Measurements from ENCODE around the gene F5.

F5 gene

DNA sequence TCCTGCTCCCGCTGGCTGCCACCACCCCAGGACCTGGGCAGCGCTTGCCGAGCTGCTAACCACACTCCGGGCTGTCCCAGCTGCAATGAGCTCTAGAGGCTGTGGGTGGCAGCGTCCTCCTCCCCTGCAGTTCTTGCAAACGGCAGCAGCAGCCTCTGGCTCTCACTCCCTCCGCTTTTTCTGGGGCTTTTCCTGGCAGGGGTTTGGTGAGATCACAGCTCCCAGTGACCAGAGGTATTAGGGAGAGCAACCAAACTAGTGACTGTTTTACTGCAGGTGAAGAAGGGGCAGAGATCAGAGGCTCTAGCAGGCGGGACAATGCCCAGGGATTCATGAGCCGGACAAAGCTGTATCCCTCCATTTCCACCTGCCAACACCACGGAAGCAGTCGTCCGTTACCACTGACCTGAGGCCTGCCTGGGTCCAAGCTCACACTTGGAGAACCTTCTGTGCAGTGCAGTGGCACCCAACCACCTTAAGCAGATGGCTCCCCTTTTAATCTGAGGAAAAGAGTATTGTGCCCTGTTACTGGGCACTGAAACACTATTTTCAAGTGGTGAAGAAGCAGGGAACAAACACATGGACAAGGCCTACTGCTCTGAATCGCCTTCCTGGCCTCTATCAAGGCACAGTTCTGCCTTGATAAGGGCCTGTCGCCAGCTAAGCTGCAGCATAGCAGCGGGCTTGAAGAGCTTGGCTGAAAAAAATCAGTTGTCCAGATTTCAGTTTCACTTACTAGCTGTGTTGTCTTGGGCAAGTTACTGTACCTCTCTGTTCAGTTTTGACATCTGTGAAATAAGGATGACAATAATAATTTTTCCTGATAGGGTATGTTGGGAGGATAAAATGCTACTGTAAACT, at the start of gene F5:
Gene F5, minus strand, starts transcription at position 87 of the 861 bp plus-strand sequence. CDS start 95 bp downstream, outside the sequence.
- DNase-seq: peak; percentile 64

DNA sequence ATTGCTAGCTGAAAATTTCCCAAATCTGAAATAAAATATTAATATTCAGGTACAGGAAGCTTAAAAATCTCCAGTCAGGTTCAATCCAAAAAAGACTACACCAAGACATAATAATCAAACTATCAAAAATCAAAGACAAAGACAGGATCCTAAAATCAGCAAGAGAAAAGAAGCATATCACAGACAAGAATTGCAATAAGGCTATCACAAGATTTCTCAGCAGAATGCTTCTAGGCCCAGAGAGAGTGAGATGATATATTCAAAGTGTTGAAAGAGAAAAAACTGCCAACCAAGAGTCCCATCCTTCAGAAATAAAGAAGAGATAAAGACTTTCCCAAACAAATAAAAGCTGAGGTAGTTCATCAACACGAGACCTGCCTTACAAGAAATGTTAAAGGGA, 48.6 kb upstream of the F5 start:
- DNase-seq: no peak

DNA sequence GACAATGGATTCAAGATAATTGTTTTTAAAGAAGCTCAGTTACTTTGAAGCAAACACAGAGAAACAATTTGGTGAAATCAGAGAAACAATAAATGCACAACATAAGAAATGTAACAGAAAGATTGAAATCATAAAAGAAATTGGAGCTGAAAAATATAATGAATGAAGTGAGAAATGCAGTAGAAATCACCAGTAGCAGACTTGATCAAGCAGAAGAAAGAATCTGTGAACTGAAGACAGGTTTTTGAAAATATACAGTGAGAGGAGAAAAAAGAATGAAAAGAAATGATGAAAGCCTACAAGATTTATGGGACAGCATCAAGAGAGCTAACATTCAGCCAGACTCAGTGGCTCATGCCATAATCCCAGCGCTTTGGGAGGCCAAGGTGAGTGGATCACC, 47.9 kb upstream of the F5 start:
- no peak for DNase-seq

DNA sequence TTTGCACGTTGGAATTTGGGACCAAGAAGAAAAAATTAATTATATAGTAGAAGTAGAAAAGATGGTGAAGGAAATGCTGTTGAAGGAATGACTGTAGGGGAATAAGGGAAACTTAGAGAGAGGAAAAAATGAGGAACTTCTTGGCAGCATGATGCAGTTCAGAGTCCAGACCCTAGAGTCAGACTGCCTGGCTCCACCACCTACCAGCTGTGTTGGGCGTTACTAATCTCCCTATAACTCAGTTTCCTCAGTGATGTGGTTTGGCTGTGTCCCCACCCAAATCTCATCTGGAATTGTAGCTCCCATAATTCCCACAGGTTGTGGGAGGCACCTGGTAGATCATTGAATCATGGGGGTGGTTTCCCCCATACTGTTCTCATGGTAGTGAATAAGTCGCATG, 45.0 kb upstream of the F5 start:
- no peak for DNase-seq

DNA sequence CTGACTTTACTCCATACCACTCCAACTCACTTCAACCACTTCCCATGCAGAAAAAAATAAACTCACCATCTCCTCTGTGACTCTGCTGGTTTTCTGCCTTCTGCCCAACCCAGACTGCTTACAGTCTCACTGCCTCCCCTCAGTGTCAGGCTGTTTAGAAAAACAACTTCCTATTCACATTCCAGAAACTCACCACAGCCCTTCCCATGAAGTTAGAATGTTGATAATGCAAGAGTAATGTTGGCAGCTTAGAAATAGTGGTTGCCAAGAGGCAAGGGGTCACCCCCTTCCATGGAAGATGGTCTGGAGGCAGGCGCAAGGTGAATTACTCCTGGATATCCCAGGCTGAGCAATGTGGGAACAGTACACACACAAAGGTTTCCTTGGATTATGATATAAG, 43.7 kb upstream of the F5 start, which contains the start of gene SELP:
Gene SELP, minus strand, starts transcription at position 119 of the 400 bp plus-strand sequence. Its CDS starts 50 bp downstream, at position 69.
- DNase-seq: no peak

DNA sequence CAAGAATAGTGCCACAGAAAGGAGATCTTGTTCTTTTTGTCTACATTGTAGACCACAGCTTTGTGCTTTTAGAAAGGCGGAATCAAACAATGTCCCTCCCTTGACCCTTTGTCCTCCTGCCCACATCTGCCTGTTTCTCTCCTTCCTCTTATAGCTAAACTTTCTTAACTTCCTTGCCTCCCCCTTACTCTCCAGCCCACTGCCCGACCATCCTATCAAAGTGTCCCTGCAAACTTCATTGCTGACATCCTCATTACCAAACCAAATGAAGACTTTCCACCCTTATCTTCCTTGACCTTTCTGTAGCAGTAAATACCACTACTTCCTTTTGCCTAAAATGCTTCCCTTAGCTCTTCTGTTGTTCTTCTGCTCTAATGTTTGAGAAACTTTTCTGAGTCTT, 38.6 kb upstream of the F5 start:
- no peak for DNase-seq

DNA sequence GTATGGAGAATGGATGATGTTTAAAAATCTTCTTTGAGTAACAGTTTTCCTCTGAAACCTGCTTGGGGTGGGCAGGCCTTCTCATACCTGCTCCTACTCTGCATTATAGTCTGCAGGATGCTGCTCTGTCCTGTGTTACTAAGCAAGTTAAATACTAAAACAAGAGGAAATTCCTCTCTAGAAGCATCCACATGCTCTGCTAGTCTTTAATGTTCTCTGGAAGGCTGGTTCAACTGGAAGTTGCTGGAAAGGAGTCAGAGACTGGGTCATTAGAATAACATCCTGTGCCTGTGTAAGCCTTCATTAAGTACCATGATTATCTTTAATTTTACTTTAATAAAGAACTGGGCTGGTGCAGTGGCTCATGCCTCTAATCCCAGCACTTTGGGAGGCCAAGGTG, 37.8 kb upstream of the F5 start:
- DNase-seq: no peak

DNA sequence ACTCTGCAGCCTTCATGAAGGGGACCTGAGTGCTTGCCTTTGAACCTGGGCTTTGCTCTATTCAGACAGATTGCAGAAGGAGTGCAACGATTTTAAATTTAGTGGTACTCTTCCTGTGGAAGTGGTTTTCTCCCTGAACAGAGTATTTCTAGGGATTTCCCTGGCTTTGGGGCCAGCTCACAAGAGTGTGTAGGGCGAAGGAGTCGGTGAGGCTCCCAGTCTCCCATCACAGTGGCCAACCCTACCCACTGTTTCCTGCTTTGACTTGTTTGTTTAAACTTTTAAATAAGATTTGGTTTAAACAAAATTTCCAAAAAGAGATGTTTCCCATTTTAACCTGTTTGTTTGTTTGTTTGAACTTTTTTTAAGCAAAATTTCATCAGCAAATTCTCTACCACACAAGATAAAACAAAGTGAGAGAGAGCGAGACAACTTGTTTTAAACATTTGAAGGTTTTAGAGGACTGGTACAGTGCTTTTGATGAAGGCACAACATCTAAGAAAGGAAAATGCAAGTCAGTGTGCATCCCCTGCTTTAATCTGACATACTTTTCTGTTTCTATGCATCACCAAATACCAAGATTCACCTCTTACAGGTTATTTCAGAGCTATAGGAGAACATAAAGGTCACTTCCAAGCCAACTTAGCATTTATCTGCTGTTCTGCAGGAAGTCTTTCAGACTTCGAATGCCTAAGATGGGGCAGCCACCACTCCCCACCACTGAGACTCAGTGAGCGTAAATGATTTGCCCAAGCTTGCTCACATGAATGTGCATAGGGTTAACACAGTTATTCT, 37.0 kb upstream of the F5 start:
- no peak for DNase-seq

DNA sequence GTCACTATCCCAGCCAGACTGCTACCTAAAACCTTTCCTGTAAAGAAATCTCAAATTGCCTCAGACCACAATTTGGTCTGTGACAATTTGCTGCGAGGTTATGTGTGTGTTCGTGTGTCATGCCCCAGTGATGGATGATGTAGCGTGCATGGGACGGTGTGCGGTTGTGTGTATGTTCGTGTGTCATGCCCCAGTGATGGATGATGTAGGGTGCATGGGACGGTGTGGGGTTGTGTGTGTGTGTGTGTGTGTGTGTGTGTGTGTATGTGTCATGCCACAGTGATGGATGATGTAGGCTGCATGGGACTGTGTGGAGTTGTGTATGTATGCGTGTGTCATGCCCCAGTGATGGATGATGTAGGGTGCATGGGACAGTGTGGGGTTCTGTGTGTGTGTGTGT, 34.3 kb upstream of the F5 start:
- DNase-seq: no peak

DNA sequence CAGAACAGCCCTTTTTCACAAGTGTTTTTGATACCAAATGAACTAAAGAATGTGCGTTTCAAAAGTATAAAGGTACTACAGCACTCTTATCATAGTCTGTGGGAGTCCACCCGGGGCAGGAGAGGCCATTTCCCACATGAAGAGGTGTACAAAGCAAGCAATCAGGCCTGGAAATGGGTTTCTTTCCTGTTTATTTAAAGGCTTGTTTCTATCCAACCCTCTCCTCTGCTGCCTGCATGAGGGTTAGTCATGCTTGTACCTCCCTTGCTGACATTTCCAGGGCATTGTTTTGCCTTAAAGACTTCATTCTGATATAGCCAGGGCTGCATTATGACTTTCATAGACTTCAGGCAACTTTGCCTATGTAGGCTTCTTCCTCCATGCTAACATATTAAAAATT, 32.1 kb upstream of the F5 start:
- no peak for DNase-seq

DNA sequence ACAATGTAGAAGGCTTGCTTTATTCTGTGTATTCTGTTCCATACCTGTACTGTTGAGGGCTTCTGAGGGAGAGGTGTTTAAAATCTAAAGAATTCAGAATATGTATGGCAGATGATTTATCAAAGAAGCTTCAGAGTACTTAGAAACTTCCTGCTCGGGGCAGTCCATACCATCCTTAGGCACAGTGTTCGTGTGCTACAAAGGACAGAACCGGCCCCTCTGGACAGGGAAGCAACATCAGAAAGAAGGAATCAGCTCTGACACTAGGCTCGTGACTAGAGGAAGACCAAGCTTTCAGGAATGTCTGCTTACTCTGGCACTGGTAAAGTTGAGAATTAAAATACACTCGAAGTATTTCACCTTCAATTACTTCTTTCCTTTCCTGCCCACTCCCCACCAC, 29.5 kb upstream of the F5 start:
- DNase-seq: no peak

DNA sequence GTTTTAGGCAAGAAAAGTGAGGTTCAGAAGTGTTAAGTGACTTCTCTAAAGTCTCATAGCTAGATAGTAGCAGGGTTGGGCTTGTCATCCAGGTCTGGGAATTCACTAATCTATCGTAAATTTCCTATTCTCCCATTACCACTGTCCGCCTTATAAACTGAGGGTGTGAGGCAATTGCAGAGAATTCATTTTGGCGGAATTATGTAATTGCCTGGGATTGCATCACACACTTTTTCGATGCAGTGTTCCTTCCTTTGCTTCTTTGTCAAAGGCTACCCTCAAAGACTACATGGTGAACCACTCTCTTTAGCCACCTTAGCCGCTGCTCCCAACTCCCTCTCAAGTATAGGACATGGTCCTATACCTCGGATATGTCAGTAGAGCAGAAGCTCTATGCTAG, 24.6 kb upstream of the F5 start:
- DNase-seq: no peak

DNA sequence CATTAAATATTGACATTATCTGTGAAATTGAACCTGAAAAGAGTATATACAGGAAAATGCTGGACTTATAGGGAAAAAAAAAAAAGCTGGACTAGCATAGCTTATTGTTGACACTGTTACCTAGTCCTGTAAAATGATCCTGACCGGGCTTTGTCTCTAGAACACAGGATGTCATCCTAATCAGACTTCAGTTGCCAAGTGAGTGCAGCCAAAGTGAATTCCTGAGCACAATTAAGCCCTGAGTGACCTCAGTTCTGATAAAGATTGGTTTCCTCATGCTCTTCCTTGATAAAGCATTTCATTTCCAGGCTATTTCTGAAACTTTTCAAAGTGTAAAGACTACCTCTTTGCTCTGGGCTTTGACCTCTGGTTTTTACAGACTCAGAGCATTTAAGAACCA, 23.8 kb upstream of the F5 start:
- no peak for DNase-seq

DNA sequence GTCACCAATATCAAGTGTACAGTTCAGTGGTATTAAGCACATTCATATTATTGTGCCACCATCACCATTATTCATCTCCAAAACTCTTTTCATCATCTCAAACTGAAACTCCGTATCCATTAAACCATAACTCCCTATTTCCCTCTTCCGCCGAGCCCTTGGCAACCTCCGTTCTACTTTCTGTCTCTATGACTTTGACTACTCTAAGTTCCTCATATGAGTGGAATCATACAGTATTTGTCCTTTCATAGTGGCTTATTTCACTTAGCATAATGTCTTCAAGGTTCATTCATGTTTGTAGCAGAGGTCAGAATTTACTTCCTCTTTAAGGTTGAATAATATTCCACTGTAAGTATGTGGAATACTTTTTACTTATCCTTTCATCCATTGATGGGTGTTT, 21.9 kb upstream of the F5 start:
- DNase-seq: no peak

DNA sequence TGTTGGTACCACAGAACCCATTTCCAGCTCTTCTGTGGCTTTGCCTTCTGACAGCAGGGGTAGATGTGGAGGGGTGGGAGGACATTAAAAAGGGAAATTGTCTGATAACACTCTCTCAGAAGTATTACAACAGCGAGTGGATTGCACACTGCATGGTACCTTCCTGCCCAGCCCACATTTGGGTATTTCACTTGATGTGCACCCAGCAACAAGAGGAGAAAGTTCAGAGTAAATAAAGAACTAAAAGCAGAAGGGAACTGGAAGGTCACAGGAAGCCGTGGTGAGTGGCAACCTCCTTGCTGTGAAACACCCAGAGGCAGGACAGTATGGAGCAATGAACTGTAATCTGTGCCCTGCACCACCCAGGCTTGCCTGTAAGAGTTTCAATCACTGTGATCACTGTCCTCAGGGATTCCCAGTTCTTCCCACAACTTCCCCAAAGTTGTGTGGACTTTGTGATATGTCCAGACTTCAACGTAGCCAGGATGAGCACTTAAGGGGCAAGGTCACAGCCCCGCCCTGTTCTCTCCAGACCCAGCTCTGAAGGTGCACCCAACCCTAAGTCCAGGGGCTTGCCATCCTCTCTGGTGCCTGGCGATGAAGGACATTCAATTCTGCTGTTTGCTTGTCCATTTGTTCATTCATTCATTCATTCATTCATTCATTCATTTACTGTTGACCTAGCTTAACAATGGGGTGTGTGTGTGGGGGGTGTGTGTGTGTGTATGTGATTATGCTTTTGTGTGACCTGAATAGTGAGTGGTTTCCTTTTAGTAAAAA, 18.7 kb upstream of the F5 start:
- DNase-seq: peak; percentile 38

DNA sequence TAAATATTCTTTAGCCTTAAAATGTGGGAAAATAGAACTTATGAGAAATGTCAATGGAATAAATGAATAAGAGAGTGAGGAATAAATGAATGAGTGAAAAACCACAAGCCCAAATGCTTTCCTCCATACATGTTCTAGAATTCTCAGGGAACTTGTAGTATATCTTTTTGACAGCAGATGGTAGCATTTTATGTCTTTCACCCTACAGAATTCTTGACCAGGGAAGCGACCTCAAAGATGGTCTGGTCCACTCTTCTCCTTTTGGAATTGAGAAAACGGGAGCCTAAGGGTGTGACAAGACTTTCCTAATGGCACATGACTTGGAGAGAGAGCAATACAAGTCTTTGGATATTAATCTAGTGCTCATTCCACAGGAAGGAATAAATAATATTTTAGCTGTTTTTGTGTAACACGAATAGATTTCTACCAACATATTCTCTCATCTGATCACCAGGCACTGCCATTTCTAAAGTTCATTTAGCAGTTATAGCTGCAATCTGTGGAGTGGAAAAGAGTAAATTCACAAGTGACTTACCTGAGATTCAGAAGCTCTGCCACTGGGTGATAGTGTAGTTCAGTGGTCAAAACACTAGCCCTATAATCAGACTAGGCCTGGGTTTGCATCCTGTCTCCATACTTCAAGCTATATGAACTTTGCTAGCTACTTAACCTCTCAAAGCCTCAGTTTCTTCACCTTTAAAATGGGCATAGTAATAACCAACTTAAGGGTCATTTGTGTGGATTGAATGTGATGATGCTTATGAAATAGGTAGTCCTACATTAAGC, 15.0 kb upstream of the F5 start:
- no peak for DNase-seq

DNA sequence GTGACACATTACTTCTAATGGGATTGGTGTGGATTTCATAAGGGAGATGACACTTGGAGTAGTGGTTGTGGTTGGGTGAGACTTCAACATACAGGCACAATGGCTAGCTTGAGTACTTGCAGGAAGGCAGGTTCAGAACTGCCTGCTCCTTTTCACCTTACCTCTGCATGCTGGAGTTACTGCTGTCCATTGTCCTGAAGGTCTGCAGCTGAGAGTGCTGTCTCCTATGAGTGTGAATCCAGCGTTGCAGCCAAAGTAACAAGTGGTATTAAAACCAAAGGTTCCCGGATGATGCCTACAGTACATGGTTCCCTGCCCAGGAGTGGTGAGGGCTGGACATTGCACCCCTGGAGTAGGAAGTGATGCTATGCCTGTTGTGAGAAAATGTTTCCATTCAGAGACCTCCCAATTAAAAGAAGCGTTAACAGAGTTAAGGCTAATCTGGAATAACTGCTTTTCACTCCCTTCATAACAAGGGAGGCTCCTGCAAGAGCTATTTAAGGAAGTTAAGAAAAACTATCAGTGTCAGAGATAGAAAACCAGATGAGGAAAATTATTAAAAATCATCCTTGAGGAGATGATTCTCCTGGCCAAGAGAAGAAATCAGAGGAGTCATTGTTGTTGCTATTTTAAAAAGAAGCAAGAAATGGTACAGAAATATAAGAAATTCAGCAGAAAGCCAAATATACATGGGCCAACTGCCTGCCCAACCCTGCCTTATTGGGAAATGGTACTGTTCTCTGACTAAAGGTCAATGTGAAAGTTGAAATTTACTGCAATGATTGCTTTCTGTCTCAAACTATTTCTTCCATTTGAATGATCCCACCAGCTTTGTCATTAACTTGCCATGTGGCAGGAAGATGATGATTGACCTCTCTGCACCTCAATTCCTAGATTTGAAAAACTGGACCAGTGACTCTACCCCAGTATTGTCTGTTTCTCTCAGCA, 9.8 kb upstream of the F5 start:
- no peak for DNase-seq

DNA sequence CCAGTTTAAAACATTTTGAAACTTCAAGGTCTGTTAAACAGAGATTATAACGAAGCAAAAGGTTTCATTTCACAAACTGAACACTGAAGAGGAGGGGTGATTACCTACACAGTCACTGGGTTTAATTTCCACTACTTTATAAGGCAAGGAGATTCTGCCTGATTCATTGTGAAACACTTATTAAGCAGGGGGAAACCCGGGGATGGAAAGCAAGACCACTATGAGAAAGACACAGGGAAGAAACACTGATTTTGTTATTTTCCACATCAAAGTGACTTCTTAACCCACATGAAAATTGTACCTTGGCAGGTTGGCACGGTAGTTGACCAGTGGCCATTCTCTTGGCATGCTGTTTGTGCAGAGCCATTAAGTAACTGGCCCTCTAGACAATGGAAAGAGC, 8.1 kb upstream of the F5 start:
- DNase-seq: no peak

DNA sequence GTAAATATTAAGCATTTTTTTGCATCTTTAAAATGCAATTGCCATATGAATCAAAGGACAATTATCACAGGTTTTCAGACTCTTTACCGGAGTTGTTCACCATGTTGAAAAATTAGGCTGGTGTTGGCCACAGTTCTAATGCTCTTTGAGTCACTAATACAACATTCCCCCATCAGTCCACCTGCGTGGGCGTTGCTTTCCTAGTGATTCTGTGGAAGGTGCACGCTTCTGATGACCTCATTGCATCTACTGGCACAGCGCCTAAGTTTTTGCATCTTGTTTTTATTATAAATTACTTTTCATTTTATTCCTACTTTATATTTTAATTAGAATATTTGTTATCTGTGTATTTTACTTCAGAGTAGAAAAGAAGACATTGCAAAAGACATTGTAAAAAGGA, 4.7 kb upstream of the F5 start:
- no peak for DNase-seq

DNA sequence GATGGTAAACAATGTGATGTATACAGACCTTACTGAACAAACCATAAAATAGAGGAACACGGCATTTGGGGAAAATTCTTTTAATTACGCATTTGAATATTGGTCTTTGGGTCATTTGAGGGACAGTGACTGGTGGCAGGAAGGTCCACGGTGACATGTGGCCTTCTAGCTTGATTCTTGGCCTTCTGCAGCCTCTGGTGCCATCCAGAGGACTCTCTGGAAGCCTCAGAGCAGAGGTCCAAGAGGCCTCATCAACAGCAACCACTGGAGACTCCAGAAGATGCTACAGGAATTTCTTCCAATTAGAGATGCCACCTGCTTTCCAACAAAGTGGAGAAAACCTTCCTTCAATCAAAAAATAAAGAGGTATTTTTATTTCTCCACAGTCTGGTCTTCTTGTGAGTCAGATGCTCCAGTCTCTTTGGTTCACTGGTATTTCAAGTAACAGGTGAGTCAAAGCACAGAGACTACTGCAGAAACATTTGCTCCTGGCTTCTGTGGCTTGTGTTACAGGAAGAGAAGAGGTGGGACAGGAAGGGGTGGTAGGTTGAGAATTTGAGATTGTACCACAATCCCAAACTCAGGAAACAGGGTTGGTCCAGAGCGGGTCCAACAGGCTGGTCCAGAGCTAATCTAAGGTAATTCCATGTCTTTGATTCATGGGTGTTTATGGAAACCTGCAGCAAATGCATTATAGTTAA, 2.7 kb upstream of the F5 start:
- no peak for DNase-seq

DNA sequence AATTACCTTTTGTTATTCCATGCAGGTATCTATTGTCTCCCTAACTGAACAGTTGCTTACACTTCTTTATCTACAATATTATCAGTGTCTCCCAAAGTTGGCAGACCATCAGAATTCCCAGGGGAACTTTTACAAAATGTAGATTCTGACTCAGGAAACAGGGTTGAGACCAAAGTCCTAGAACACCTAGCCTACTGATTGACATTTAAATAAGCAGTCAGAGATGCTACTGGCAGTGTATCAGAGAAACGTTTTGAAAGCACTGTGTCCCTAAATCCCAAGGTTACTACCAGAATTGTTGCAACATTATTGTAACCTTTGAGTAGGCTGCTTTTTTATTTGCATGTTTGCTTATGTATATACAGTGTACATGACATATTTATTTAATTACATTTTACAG, 1.8 kb upstream of the F5 start:
- DNase-seq: no peak

Data from activated effector memory CD4-positive, alpha-beta T cell treated with Interleukin-2 at 50 U/mL for 16 hours (primary cell).